Uterus (tissue), 4 donors: Measurements from ENCODE around the gene SP3. TPM values are rescaled to one million over a fixed set of nuclear protein-coding genes. Genes with fewer than 3 reads are reported as not detected.
A peak's percentile ranks its signal among the peaks of the same experiment; 100 is the strongest.
"Not testable (repeated sequence)": the region's sequence is repeated elsewhere in the genome, so short reads cannot be mapped to it uniquely, and the experiment has no call there.

ENCODE experiments used
- DNase-seq, 2 donors: peaks; one replicate each; pipeline ENCODE4 v3.0.0-alpha.2; 2019 to 2020
- H3K27ac ChIP-seq, 2 donors: fragments of 200-600 bp; sonication (generic); 1 replicate in 1 of 2; 2 replicates in 1 of 2; pipeline ENCODE4 v1.5.1; 2016 to 2018
- H3K27me3 ChIP-seq, 2 donors: fragments of 200-600 bp; sonication (generic); one replicate each; pipeline ENCODE4 v1.5.1; 2018 to 2019; ENCODE audit warnings: control low read depth in 1 of 2
- H3K36me3 ChIP-seq, 2 donors: fragments of 200-600 bp; sonication (generic); one replicate each; pipeline ENCODE4 v1.5.1; 2019; ENCODE audit warnings: control low read depth in 1 of 2
- H3K4me1 ChIP-seq, 2 donors: fragments of 200-600 bp; sonication (generic); one replicate each; pipeline ENCODE4 v1.5.1; 2018 to 2019; ENCODE audit warnings: control low read depth in 1 of 2
- H3K4me3 ChIP-seq, 2 donors: fragments of 200-600 bp; sonication (generic); 1 replicate in 1 of 2; 2 replicates in 1 of 2; pipeline ENCODE4 v1.5.1; 2018 to 2019; ENCODE audit warnings: mild to moderate bottlenecking in 1 of 2
- H3K9me3 ChIP-seq, 2 donors: fragments of 200-600 bp; sonication (generic); one replicate each; pipeline ENCODE4 v1.5.1; 2019; ENCODE audit warnings: control low read depth in 1 of 2
- CTCF ChIP-seq, 4 experiments: fragments of 200-600 bp in 2 of 4; fragments of 450-650 bp in 2 of 4; sonication (generic) in 2 of 4; IDR thresholded peaks; one replicate each; pipeline ENCODE4 v1.5.1; 2016 to 2019; ENCODE audit warnings: antibody characterized with exemption in 4 of 4, mild to moderate bottlenecking in 2 of 4, moderate library complexity in 1 of 4
- POLR2A ChIP-seq, 2 donors: fragments of 450-650 bp; IDR thresholded peaks; one replicate each; pipeline ENCODE4 v1.6.1; 2016; ENCODE audit warnings: antibody characterized with exemption in 2 of 2, mild to moderate bottlenecking in 1 of 2, moderate library complexity in 1 of 2
- intact Hi-C: fragments of 100-400 bp; cut with DNase I; formaldehyde crosslinking; loops from one replicate; pipeline ENCODE4 v1.15.1; 2023; ENCODE audit warnings: low total_unique reads
- total RNA-seq, 4 donors: library from RNA; depleted of rRNA in 3 of 4; stranded (reverse); fragments of >200 nt in 3 of 4; gene quantifications; one replicate each; pipeline versions ENCODE4 v1.1.0 to v1.2.4, GENCODE V29; 2014 to 2023
- donor health status: DM: yes; HTN: yes; CAD: no.

The SP3 gene
- total RNA-seq, 4 donors from 2014 or later = 100 to 359 (median 220) TPM

- no peaks in the 10 kb centered on the region for H3K27me3 ChIP-seq
- no peaks in the 10 kb centered on the region for H3K36me3 ChIP-seq
- no peak overlapping the region for H3K27ac ChIP-seq
- H3K4me3 ChIP-seq = no peak overlapping the region
- H3K9me3 ChIP-seq = no peaks in the 10 kb centered on the region
- DNase-seq = no peak
- intact Hi-C loops = no loop called here
- no peaks in the 10 kb centered on the region for H3K4me1 ChIP-seq
- TF ChIP-seq POLR2A (IDR thresholded peaks at IDR 0.05) (no peak), CTCF (IDR thresholded peaks at IDR 0.05) (no peak)
These were observed 72.8 kb downstream of the SP3 start for GRCh38 chr2:173892341-173892740.

- Histone ChIP-seq H3K36me3 (no peaks in the 10 kb centered on the region), H3K27me3 (no peaks in the 10 kb centered on the region), H3K9me3 (no peaks in the 10 kb centered on the region), H3K27ac (no peak overlapping the region), H3K4me3 (no peak overlapping the region), H3K4me1 (no peaks in the 10 kb centered on the region)
- TF ChIP-seq CTCF (IDR thresholded peaks at IDR 0.05) (no peak), POLR2A (IDR thresholded peaks at IDR 0.05) (no peak)
- DNase-seq = no peak
- intact Hi-C loops = no loop called here
These were observed 73.7 kb downstream of the SP3 start for GRCh38 chr2:173891315-173892037.

GRCh38 chr2:173889464-173889863 lies 75.7 kb downstream of the SP3 start:
- H3K27me3 ChIP-seq, H3K4me3 ChIP-seq, H3K4me1 ChIP-seq, DNase-seq, intact Hi-C loops, H3K27ac ChIP-seq, H3K9me3 ChIP-seq, H3K36me3 ChIP-seq: not testable (repeated sequence)

GRCh38 chr2:173886613-173887012 lies 78.6 kb downstream of the SP3 start:
- Histone ChIP-seq H3K4me3 (no peak overlapping the region), H3K27me3 (no peaks in the 10 kb centered on the region), H3K27ac (no peak overlapping the region), H3K9me3 (no peaks in the 10 kb centered on the region), H3K36me3 (no peaks in the 10 kb centered on the region), H3K4me1 (no peaks in the 10 kb centered on the region)
- no peak for DNase-seq
- intact Hi-C loops = no loop called here
- TF ChIP-seq CTCF (IDR thresholded peaks at IDR 0.05) (no peak), POLR2A (IDR thresholded peaks at IDR 0.05) (no peak)

GRCh38 chr2:173884025-173884802 lies 81.0 kb downstream of the SP3 start:
- peak; percentile 48 to 50 for DNase-seq
- intact Hi-C loops = no loop called here

More at GRCh38 chr2:173884025-173884802, 81.0 kb downstream of the SP3 start:
- H3K4me3 ChIP-seq = no peak overlapping the region
- H3K4me1 ChIP-seq = no peaks in the 10 kb centered on the region
- no peaks in the 10 kb centered on the region for H3K36me3 ChIP-seq
- TF ChIP-seq POLR2A (IDR thresholded peaks at IDR 0.05) (no peak), CTCF (IDR thresholded peaks at IDR 0.05) (peak; percentile 38 to 52 (median 44))
- no peaks in the 10 kb centered on the region for H3K9me3 ChIP-seq
- no peaks in the 10 kb centered on the region for H3K27me3 ChIP-seq
- H3K27ac ChIP-seq = peak overlapping the region; percentile 19 to 52
